T-helper 2 cell treated with Interferon-gamma antibody and Interleukin-4, amounts not matched to agents 5 μg/mL and 100 μg/mL, for 36 hours (primary cell): ENCODE data around the gene PTCD1.

Experiments used
- DNase-seq: peaks from one replicate; pipeline ENCODE4 v3.0.0; 2021; ENCODE audit warnings: low spot score
- H3K27ac Mint-ChIP-seq: one replicate; pipeline ENCODE4 v1.8.0; 2021; ENCODE audit warnings: mild to moderate bottlenecking, mixed read lengths
- H3K27me3 Mint-ChIP-seq: one replicate; pipeline ENCODE4 v1.8.0; 2021; ENCODE audit warnings: low read depth, mixed read lengths
- H3K36me3 Mint-ChIP-seq: one replicate; pipeline ENCODE4 v1.8.0; 2021; ENCODE audit warnings: low read depth, mixed read lengths
- H3K4me1 Mint-ChIP-seq: one replicate; pipeline ENCODE4 v1.8.0; 2021; ENCODE audit warnings: low read depth, mixed read lengths
- H3K4me3 Mint-ChIP-seq: one replicate; pipeline ENCODE4 v1.8.0; 2022; ENCODE audit warnings: mild to moderate bottlenecking, moderate library complexity, mixed read lengths
- H3K9me3 Mint-ChIP-seq: one replicate; pipeline ENCODE4 v1.8.0; 2021; ENCODE audit warnings: mixed read lengths

PTCD1 gene, protein sequence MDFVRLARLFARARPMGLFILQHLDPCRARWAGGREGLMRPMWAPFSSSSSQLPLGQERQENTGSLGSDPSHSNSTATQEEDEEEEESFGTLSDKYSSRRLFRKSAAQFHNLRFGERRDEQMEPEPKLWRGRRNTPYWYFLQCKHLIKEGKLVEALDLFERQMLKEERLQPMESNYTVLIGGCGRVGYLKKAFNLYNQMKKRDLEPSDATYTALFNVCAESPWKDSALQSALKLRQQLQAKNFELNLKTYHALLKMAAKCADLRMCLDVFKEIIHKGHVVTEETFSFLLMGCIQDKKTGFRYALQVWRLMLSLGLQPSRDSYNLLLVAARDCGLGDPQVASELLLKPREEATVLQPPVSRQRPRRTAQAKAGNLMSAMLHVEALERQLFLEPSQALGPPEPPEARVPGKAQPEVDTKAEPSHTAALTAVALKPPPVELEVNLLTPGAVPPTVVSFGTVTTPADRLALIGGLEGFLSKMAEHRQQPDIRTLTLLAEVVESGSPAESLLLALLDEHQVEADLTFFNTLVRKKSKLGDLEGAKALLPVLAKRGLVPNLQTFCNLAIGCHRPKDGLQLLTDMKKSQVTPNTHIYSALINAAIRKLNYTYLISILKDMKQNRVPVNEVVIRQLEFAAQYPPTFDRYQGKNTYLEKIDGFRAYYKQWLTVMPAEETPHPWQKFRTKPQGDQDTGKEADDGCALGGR

DNA sequence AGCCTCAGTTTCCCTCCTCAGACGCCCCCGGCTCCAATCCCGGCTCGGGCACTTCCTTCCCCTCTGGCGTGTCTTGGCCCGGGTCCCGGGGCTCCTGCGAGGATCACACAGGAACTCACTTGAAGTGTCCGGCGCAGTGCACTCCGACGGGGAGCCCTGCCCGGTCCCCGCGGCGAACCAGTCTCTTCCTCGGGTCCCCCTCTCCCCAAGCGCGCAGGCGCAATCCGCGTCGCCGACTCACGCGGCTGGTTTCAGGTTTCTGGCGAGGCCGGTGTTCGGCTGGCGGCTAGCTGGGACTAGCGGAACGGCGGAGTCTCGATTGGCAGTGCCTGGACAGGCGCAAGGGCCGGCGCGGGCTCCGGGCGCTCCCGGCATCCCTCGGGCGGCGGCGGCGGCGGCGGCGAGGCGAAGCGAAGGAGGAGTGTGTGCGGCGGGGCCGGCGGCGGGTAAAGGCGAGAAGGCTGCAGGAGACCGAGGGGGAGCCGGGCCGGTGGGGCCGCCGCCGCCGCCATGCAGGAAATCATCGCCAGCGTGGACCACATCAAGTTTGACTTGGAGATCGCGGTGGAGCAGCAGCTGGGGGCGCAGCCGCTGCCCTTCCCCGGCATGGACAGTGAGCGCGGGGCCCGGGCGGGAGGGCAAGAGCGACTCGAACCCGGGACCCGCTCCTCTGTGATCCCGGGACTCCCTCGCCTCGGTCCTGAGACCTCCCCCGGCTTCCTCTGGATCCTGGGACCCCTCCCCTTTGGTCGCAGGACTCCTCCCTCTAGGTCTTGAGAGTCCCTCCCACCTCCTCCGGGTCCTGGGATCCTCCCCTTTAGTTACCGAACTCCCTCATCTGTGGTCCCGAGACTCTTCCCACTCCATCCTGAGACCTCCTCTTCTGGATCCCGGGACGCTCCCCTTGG lies at the start of gene PTCD1, which contains the start of gene CPSF4:
Gene PTCD1, minus strand, starts transcription at position 226 of the 908 bp plus-strand sequence. CDS start 3,556 bp downstream, outside the sequence.
Gene CPSF4, plus strand, starts transcription at position 371 of the 908 bp plus-strand sequence. Its CDS starts 140 bp downstream, at position 511.
- peaks cover 23% of the 10 kb centered on the region for H3K36me3 Mint-ChIP-seq
- no peaks in the 10 kb centered on the region for H3K27me3 Mint-ChIP-seq
- H3K4me1 Mint-ChIP-seq: peaks cover 29% of the 10 kb centered on the region
- H3K27ac Mint-ChIP-seq: peak within 1 kb of the TSS; percentile 86
- no peaks in the 10 kb centered on the region for H3K9me3 Mint-ChIP-seq
- H3K4me3 Mint-ChIP-seq: peak within 1 kb of the TSS; percentile 99
- peak; percentile 94 for DNase-seq

DNA sequence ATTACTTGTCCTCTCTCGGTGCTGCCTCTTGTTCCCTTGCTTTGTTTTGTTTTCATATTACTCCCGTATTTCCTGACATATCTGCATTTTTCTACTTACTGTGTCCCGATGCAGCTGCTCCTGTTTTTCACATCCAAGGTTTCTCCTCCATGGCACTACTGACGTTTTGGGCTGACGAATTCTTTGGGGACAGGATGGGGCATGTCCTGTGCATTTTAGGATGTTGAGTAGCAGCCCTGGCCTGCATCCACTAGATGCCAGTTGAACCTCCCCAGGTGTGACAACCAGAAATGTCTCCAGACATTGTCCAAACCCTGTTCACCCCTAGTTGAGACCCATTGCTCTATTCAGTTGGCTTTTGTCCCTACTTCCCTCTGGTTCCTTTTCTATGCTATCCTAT lies 46.5 kb upstream of the PTCD1 start:
- Mint-ChIP-seq H3K27ac (no peak overlapping the region), H3K9me3 (peaks cover 13% of the 10 kb centered on the region), H3K36me3 (peaks cover 66% of the 10 kb centered on the region), H3K27me3 (no peaks in the 10 kb centered on the region), H3K4me1 (peaks cover 2% of the 10 kb centered on the region), H3K4me3 (no peak overlapping the region)
- DNase-seq: no peak

DNA sequence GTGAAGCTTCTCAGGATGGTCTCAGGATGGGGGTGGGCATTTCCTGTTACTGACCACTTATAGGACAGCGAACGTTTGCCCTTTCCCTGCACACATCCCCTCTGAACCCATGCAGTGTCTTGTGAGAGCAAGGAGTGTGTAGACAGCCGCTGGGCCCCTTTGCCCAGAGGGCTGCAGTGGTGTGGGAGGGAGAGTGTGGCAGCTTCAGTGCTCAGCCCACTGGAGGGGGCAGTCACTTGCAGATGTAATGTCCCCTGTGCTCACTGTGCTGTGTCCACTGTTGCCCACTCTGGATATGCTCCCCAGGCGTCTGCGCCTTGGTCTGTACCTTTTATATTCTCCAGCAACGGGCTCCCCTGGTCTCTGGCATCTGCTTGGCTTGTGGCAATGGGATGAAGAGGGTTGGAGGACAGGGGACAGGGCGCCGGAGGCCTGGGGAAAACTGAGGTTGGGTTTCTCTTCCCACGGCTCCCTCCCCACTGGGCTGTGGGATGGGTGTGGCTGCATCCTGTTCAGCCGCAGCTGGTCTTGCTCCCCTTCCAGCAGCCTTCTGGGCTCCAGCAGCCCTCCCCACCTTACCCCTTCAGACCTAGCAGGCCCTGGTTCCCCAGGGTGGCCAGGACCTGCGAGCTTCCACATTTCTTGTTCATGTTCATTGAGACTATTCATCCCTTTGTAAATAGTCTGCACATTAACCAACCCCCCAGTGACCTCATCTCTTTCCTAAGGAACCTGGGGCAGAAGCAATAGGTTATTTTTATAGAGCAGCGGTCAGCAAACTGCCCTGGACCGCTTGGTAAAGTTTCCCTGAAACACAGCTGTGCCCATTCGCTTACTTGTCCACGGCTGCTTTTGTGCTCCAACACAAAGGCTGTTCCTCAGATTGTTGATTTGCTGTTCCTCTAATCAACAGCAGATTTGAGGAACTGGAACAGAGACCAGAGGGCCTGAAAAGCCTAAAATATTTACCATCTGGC lies 40.2 kb upstream of the PTCD1 start:
- Mint-ChIP-seq H3K9me3 (no peaks in the 10 kb centered on the region), H3K36me3 (peaks cover 52% of the 10 kb centered on the region), H3K4me3 (peak overlapping the region; percentile 54), H3K27ac (peak overlapping the region; percentile 69), H3K27me3 (no peaks in the 10 kb centered on the region), H3K4me1 (peaks cover 36% of the 10 kb centered on the region)
- no peak for DNase-seq

DNA sequence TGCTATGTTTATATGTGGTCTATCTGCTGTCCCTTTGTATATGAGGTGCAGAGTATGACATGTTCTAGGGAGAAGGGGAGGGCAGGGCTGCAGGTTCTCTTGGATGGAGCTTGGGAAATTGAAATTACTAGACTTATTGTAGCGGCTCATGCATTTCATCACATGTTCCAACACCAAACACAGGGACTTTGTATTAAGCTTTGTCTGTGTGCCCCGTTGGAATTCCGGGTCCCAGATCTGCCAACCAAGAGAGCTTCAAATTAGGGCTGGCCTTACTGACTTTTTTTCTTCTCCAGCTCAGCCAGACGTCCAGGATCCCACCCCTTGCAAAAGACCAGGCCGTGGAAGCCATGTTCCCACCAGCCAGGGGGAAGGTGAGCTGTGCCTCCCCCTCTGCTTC lies 37.5 kb upstream of the PTCD1 start:
- H3K36me3 Mint-ChIP-seq: peaks cover 46% of the 10 kb centered on the region
- H3K27me3 Mint-ChIP-seq: no peaks in the 10 kb centered on the region
- no peak overlapping the region for H3K27ac Mint-ChIP-seq
- H3K4me1 Mint-ChIP-seq: peaks cover 41% of the 10 kb centered on the region
- no peak for DNase-seq
- H3K9me3 Mint-ChIP-seq: no peaks in the 10 kb centered on the region
- no peak overlapping the region for H3K4me3 Mint-ChIP-seq

DNA sequence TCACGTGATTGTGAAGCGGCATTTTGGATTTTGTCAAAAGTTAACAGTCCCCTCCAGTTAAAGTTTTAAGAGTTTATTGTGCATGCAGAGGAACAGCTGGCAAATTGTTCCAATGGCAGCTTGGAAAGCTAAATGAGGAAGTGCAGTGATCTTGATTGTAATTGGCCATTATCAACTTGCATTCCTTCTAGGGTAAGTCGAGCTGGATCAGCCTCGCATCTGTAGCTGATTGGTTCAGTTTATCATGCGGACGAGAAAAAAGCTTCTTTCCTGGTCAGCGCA lies 34.7 kb upstream of the PTCD1 start:
- Mint-ChIP-seq H3K9me3 (no peaks in the 10 kb centered on the region), H3K36me3 (peaks cover 25% of the 10 kb centered on the region), H3K4me1 (peaks cover 33% of the 10 kb centered on the region), H3K27ac (peak overlapping the region; percentile 96), H3K4me3 (peak overlapping the region; percentile 99), H3K27me3 (no peaks in the 10 kb centered on the region)
- DNase-seq: no peak

DNA sequence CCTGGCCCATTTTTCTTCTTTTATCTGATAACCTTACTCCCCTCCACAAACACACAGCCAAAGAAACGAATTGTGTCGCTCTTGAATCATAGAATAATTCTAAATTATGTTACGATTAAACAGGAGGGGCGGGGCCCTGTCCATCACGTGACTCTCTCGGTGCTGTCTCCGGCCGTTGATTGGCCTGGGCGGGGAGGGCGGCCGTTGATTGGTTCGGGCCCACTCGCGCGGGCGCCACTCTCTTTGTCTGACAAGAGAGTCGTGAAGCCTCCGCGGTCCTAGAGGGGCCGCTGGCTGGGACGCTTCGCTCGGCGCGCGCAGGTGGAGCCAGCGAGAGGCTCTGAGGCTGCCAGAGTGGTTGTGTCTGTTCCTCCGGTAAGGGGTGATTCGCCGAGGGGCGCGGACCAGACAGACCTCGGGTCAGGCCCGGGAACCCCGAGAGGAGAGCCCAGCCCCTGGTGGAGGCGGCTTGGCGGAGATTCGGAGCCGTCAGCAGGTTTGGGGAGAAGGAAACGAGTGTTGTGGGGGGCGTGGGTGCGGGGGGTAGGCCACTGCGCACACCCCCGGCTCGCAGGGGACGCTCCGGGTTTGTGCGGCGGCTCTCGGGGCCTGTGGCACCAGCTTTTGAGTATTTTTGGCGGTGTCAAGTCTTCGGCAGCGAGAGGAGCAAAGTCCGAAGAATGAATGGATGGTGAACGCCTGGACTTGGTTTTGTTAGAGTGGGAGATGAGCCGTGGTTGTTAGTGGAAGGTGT lies 34.1 kb upstream of the PTCD1 start, which contains the start of gene ZNF789:
Gene ZNF789, plus strand, starts transcription at position 330 of the 754 bp plus-strand sequence. CDS start 3,567 bp downstream, outside the sequence.
- H3K27me3 Mint-ChIP-seq: no peaks in the 10 kb centered on the region
- H3K27ac Mint-ChIP-seq: peak within 1 kb of the TSS; percentile 96
- peak within 1 kb of the TSS; percentile 99 for H3K4me3 Mint-ChIP-seq
- no peaks in the 10 kb centered on the region for H3K9me3 Mint-ChIP-seq
- peaks cover 20% of the 10 kb centered on the region for H3K36me3 Mint-ChIP-seq
- peaks cover 30% of the 10 kb centered on the region for H3K4me1 Mint-ChIP-seq
- DNase-seq: peak; percentile 97

DNA sequence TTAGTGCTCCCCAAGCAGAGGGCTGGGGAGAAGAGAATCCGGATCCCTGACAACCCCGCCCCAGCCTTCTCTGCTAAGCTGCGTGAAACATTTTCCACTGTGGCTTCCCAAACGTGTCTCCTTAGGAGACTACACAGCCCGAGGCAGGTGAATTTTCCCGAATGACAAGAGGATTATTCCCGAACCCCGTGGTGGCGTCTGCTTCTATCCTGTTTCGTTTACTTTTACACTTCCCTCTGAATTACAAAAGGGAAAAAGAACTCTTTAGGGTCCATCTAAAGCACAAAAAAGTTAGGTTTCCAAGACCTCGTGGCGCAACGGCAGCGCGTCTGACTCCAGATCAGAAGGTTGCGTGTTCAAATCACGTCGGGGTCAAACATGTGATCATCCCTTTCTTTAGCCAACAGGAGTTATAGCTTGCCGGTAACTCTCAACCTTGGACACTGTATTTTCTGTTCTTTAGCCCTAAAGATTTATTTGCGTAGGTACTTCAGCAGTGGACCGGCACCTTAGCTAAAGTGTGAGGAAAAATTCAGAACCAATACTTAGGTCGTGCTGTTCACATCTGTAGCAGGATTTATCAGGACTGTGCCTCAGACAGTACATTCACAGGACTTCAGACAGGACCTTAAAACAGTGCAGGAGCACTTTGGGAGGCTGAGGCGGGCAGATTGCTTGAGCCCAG lies 30.9 kb upstream of the PTCD1 start:
- Mint-ChIP-seq H3K4me3 (peak overlapping the region; percentile 29), H3K9me3 (no peaks in the 10 kb centered on the region), H3K27me3 (no peaks in the 10 kb centered on the region), H3K4me1 (peaks cover 24% of the 10 kb centered on the region), H3K36me3 (peaks cover 16% of the 10 kb centered on the region), H3K27ac (no peak overlapping the region)
- DNase-seq: no peak

DNA sequence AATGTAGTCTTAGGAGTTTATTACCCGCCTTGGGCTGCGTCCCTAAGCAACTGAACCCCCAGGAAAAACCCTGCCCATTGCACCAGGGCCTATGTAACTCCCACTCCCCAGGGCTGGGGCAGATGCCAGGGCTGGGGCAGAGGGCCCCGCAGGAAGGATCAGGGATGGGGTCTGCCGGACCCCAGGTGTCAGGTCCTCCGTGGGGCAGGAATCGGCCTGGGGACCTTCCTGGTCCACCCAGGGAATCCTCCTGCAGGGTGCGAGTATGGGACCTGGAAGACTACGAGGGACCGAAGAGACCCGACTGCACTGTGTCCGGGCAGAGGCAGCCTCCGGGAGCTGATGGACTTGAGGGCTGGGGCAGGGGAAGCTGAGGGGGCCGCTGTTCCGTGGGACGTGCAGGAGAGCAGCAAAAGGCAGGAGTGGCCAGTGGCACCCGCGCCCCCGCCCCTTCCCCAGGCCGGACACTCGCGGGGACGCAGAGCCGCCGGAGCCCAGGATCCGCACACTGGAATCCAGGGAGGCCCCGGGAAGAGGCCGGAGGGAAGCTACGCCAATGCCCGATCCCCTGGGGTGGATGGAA lies 29.8 kb upstream of the PTCD1 start:
- Mint-ChIP-seq H3K9me3 (no peaks in the 10 kb centered on the region), H3K27ac (no peak overlapping the region), H3K4me1 (peaks cover 24% of the 10 kb centered on the region), H3K36me3 (peaks cover 22% of the 10 kb centered on the region), H3K4me3 (no peak overlapping the region), H3K27me3 (no peaks in the 10 kb centered on the region)
- no peak for DNase-seq

DNA sequence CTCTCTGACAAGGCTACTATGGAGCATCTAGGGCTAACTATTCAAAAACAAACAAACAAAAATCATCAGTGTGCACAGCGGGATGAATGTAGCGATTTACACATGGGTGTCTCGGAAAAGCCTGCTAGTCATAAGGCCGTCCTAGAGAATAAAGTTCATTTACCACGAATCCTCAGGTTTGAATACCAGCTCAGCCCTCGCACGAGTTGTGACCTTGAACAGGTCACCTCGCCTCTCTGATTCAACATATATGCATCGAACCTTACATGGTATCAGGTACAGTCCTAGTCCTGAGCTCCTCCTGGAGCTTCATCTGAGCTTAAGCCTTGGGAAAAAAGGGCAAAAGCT lies 26.8 kb upstream of the PTCD1 start:
- DNase-seq: no peak
- Mint-ChIP-seq H3K9me3 (no peaks in the 10 kb centered on the region), H3K27ac (peak overlapping the region; percentile 93), H3K4me3 (peak overlapping the region; percentile 88), H3K27me3 (no peaks in the 10 kb centered on the region), H3K4me1 (peaks cover 18% of the 10 kb centered on the region), H3K36me3 (peaks cover 27% of the 10 kb centered on the region)

DNA sequence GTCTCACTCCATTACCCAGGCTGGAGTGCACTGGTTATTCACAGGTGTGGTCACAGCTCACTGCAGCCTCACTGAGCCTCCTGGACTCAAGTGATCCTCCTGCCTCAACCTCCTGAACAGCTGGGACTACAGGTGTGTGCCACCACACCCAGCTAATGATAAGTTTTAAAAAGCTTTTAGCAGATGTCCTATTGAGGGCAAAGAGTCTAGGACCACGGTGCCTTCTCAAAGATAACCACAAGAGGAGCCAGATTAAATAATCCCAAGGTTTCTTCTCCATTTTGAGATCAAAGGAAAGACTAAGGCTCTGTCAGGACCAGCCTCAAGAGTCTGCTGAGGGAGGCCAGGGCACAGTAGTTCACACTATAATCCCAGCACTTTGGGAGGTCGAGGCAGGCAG lies 22.6 kb upstream of the PTCD1 start:
- H3K9me3 Mint-ChIP-seq: no peaks in the 10 kb centered on the region
- peaks cover 16% of the 10 kb centered on the region for H3K4me1 Mint-ChIP-seq
- DNase-seq: no peak
- H3K36me3 Mint-ChIP-seq: peaks cover 58% of the 10 kb centered on the region
- no peak overlapping the region for H3K27ac Mint-ChIP-seq
- H3K27me3 Mint-ChIP-seq: no peaks in the 10 kb centered on the region
- H3K4me3 Mint-ChIP-seq: no peak overlapping the region

DNA sequence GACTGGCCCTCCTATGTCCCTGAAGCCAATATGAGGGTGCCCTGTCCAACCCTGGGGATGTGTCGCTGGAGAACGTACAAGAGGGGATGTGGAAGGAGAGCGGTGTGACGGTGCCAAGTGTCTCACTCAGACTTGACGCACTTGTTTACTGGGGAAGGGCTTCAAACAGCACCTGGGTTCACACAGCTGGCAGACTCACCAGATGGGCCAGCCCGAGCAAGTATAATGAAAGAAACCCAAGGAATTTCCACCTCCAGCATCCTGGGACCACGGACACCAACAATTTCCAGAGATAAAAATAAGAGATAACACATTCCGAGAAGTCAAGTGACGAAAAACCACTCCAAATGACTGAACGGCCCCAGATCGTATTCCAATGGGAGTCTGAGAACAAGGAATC lies 22.1 kb upstream of the PTCD1 start:
- DNase-seq: no peak
- Mint-ChIP-seq H3K9me3 (no peaks in the 10 kb centered on the region), H3K4me3 (no peak overlapping the region), H3K27ac (no peak overlapping the region), H3K27me3 (no peaks in the 10 kb centered on the region), H3K36me3 (peaks cover 54% of the 10 kb centered on the region), H3K4me1 (peaks cover 14% of the 10 kb centered on the region)

DNA sequence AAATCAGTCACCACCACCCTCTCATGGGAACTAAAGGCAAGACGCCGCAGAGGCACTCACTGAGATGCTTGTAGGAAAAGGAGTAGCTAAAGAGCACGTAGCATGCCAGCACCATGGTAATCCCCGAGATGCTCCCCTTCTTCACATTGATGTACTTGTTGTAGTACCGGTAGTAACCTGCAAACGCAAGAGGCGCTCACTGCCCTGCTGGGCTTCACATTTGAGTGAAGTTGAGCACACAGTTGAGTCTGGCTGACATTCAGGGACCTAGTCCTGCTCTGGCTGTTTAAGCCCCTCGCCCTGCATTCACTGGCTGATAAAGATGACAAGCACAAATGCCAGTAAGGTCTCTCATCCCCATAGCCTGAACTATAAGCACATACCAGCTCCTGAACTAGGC lies 20.5 kb upstream of the PTCD1 start:
- peaks cover 52% of the 10 kb centered on the region for H3K36me3 Mint-ChIP-seq
- no peak overlapping the region for H3K27ac Mint-ChIP-seq
- no peaks in the 10 kb centered on the region for H3K9me3 Mint-ChIP-seq
- H3K27me3 Mint-ChIP-seq: no peaks in the 10 kb centered on the region
- no peak overlapping the region for H3K4me3 Mint-ChIP-seq
- no peak for DNase-seq
- peaks cover 8% of the 10 kb centered on the region for H3K4me1 Mint-ChIP-seq
